Measurements from ENCODE around the gene ALPL. TPM values are rescaled to one million over a fixed set of nuclear protein-coding genes. Genes with fewer than 3 reads are reported as not detected.
A peak's percentile ranks its signal among the peaks of the same experiment; 100 is the strongest.

The ALPL gene
- total and polyA plus RNA-seq, 2 of the 4 experiments (the other 2 are of a cell fraction): 0.54 to 2.2 TPM

DNA sequence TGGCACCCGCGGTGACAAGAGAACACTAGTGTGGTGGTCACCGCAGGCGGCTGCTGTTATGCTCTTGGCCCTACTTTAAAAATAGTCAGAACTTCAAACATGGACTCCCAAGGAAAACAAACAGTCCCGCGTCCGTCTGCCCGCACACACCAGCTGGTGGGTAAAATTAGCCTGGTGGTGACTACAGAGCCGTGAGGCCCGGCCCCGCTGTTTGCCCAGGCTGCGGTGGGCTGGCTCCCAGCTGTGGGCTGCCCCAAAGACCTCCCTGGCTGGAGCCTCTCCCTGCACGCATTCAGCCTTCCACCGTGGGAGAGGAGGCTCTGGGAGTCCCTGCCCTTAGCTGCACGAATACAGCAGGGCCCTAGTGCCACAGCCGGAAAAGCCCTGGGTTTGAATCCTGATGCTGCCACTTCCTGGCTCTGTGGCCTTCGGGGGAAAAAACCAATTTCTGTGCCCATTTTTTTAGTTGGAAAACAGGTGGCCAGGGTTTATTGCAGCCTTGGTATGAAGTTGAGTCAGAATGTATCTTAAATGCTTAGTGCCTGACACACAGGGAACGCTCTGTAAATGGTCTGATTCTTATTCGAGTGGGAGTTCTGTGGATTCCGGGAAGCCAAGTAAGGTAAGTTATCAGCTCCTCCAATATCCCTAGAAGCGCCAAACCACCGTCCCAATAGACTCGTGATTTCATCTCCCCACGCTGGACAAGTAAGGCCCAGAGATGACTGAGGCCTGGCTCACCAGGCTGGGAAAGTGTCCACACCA is 58.2 kb downstream of the ALPL start:
- Histone ChIP-seq H3K9me3 (ENCODE audit: control insufficient read depth, insufficient read depth, low read length) (peaks cover 4% of the 10 kb centered on the region), H3K4me1 (ENCODE audit: control insufficient read depth, insufficient read depth, low read length) (peaks cover 16% of the 10 kb centered on the region), H4K8ac (ENCODE audit: low read depth in 2 of 2, low read length in 2 of 2) (peak overlapping the region; percentile 61 to 85), H4K20me1 (ENCODE audit: insufficient read depth, low read length) (no peaks in the 10 kb centered on the region), H3K56ac (ENCODE audit: extremely low read depth, insufficient read depth, low read length) (no peak overlapping the region), H2AK9ac (replicated peaks; ENCODE audit: low read depth, low read length, poor library complexity) (peak overlapping the region; percentile 94), H2BK15ac (ENCODE audit: low read depth, low read length) (peak overlapping the region; percentile 45; the same call in 1 of the 3 replicates), H3K9me1 (ENCODE audit: insufficient read depth, low read length) (peaks cover 14% of the 10 kb centered on the region), H3K27ac (ENCODE audit: insufficient read depth, low read length) (peak overlapping the region; percentile 38; the same call in 1 of the 2 replicates), H3K4me2 (ENCODE audit: low read depth, low read length) (no peak overlapping the region), H3K18ac (ENCODE audit: low read depth, low read length) (peak overlapping the region; percentile 65; the same call in 1 of the 2 replicates), H2AK5ac (ENCODE audit: low read depth, low read length) (peak overlapping the region; percentile 96; the same call in 1 of the 2 replicates), H3K23ac (ENCODE audit: low read depth, low read length) (no peak overlapping the region), H3K4ac (ENCODE audit: low read depth, low read length) (peak overlapping the region; percentile 66), H4K5ac (ENCODE audit: low read depth, low read length) (peak overlapping the region; percentile 80; the same call in 1 of the 2 replicates), H3K4me3 (ENCODE audit: insufficient read depth, low read depth, low read length) (no peak overlapping the region), H2AFZ (replicated peaks; ENCODE audit: low read length, poor library complexity) (peak overlapping the region; percentile 52), H3K9ac (ENCODE audit: low read depth, low read length) (no peak overlapping the region), H3K79me1 (ENCODE audit: low read depth in 1 of 2, low read length in 2 of 2) (no peaks in the 10 kb centered on the region), H2BK120ac (ENCODE audit: low read depth, low read length) (peak overlapping the region; percentile 73), H3K14ac (replicated peaks; ENCODE audit: low read depth, low read length) (peak overlapping the region; percentile 59), H2BK5ac (ENCODE audit: low read depth, low read length, poor library complexity, severe bottlenecking) (peak overlapping the region; percentile 87), H4K91ac (ENCODE audit: insufficient read depth, low read depth, low read length) (peak overlapping the region; percentile 30; the same call in 1 of the 2 replicates), H2BK20ac (ENCODE audit: low read depth, low read length) (peak overlapping the region; percentile 66; the same call in 1 of the 2 replicates), H3K36me3 (ENCODE audit: control insufficient read depth, insufficient read depth, low read length) (no peaks in the 10 kb centered on the region), H3K27me3 (ENCODE audit: control insufficient read depth, insufficient read depth, low read length) (no peaks in the 10 kb centered on the region)
- dilution Hi-C loops (cut with HindIII; ENCODE audit: low sequenced_read_pairs, unreplicated experiment): no loop called here
- BruUV-seq (replicated peaks): no TSS peak
- ChIA-PET POLR2A (ENCODE audit: unreplicated experiment) (no interaction called here), CTCF (no interaction called here)
- intact Hi-C loops (cut with micrococcal nuclease): no loop called here
- in situ Hi-C loops (cut with MboI; ENCODE audit: low sequenced_read_pairs): no loop called here
- ATAC-seq (ENCODE audit: low read depth) (peak; percentile 69), DNase-seq (peak; percentile 92)
- TF ChIP-seq RAD21 (IDR thresholded peaks at IDR 0.05; ENCODE audit: low read length): no peak
- peak; percentile 50; the same call in 1 of the 2 replicates for TF ChIP-seq CEBPB (IDR thresholded peaks at IDR 0.05; ENCODE audit: low read depth, low read length)
- TF ChIP-seq NFE2L2 (IDR thresholded peaks at IDR 0.05; ENCODE audit: low read depth, low read length): no peak
- TF ChIP-seq FOS (IDR thresholded peaks at IDR 0.05; ENCODE audit: low read depth, low read length): peak; percentile 59
- TF ChIP-seq BHLHE40 (IDR thresholded peaks at IDR 0.05; ENCODE audit: low read depth, low read length): peak; percentile 64; the same call in 1 of the 2 replicates
- no peak for TF ChIP-seq MXI1 (IDR thresholded peaks at IDR 0.05; ENCODE audit: borderline replicate concordance, low read depth, low read length)
- TF ChIP-seq POLR2A (IDR thresholded peaks at IDR 0.05; ENCODE audit: low read depth, low read length): no peak
- TF ChIP-seq RFX5 (IDR thresholded peaks at IDR 0.05; ENCODE audit: low read depth, low read length): no peak
- WGBS, 2 experiments (ENCODE audit: extremely low coverage in 2 of 2, insufficient read length in 1 of 2): 29% methylated on average over 8 of the region's 24 CpGs; no CpG with 5 or more reads in 1 of the 2 experiments

Measured in IMR-90 (cell line).